BLaER1 (cell line): Measurements from ENCODE around the gene USF2.
"Not testable (repeated sequence)": the region's sequence is repeated elsewhere in the genome, so short reads cannot be mapped to it uniquely, and the experiment has no call there.

Experiments used
- H3K27ac ChIP-seq: shearing (Covaris generic); formaldehyde crosslinking; 2 replicates; pipeline ENCODE4 v1.8.1; 2022
- H3K27me3 ChIP-seq: shearing (Covaris generic); formaldehyde crosslinking; 2 replicates; pipeline ENCODE4 v1.8.1; 2022
- H3K36me3 ChIP-seq: shearing (Covaris generic); formaldehyde crosslinking; 2 replicates; pipeline ENCODE4 v1.8.1; 2022
- H3K4me1 ChIP-seq: shearing (Covaris generic); formaldehyde crosslinking; 2 replicates; pipeline ENCODE4 v1.8.1; 2022
- H3K4me2 ChIP-seq: shearing (Covaris generic); formaldehyde crosslinking; 2 replicates; pipeline ENCODE4 v1.8.1; 2022
- H3K4me3 ChIP-seq: shearing (Covaris generic); formaldehyde crosslinking; 2 replicates; pipeline ENCODE4 v1.8.1; 2022
- H3K9ac ChIP-seq: shearing (Covaris generic); formaldehyde crosslinking; 2 replicates; pipeline ENCODE4 v1.8.1; 2022
- H3K9me3 ChIP-seq: shearing (Covaris generic); formaldehyde crosslinking; 2 replicates; pipeline ENCODE4 v1.8.1; 2022
- H4K20me1 ChIP-seq: shearing (Covaris generic); formaldehyde crosslinking; 2 replicates; pipeline ENCODE4 v1.8.1; 2022
- Cebpa-rat ChIP-seq: shearing (Covaris generic); IDR thresholded peaks from 2 replicates; pipeline ENCODE4 v1.8.1; 2022

Gene USF2, protein sequence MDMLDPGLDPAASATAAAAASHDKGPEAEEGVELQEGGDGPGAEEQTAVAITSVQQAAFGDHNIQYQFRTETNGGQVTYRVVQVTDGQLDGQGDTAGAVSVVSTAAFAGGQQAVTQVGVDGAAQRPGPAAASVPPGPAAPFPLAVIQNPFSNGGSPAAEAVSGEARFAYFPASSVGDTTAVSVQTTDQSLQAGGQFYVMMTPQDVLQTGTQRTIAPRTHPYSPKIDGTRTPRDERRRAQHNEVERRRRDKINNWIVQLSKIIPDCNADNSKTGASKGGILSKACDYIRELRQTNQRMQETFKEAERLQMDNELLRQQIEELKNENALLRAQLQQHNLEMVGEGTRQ

DNA sequence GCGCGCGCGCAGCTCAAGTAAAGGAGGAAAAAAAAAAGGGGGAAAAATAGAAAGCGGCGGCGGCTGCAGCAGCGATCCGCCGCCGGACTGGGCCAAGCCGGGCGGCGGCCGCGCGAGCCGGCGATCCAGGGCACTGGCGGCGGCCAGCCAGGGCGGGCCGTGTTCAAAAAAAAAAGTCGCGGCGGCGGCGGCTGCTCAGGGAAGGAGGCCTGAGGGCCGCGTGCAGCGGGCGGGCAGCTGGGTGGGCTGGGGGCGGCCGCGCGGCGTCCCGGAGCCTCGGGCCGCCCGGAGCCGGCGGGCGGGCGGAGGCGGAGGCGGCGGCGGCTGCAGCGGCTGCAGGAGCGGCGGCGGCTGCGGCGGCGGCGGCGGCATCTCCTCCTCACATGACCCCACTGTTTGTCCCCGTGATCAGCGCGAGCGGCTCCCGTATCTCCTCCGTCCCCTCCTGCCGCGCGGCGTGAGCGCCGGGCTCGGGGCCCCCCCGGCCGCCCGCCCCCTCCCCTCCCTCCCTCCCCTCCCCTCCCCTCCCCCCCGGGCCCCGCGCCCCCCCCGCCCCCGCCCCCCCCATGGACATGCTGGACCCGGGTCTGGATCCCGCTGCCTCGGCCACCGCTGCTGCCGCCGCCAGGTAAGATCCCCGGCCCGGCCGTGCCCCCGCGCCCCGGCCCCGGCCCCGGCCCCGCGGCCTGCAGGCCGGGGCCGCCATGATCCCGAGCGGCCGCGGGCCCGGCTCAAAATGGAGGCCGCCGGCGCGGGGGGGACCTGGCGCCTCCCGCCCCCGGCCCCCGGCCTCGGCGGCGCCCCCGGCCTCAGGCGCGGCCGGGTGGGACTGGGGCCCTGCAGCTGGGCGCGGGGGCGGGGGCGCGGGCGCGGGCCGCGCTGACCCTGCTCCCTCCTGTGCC lies at the start of gene USF2:
USF2 (plus strand) TSS at position 427 of the 902 bp plus-strand sequence; CDS start at position 567, 140 bp downstream.
- Histone ChIP-seq H3K27me3 (no peaks in the 10 kb centered on the region), H3K9me3 (no peaks in the 10 kb centered on the region), H3K9ac (peak within 1 kb of the TSS; percentile 99), H3K4me2 (peak within 1 kb of the TSS; percentile 98), H3K27ac (peak within 1 kb of the TSS; percentile 96), H4K20me1 (peaks cover 20% of the 10 kb centered on the region; the same call in 1 of the 2 replicates), H3K4me1 (peaks cover 69% of the 10 kb centered on the region), H3K36me3 (peaks cover 38% of the 10 kb centered on the region), H3K4me3 (peak within 1 kb of the TSS; percentile 95)
- TF ChIP-seq Cebpa-rat = no peak

DNA sequence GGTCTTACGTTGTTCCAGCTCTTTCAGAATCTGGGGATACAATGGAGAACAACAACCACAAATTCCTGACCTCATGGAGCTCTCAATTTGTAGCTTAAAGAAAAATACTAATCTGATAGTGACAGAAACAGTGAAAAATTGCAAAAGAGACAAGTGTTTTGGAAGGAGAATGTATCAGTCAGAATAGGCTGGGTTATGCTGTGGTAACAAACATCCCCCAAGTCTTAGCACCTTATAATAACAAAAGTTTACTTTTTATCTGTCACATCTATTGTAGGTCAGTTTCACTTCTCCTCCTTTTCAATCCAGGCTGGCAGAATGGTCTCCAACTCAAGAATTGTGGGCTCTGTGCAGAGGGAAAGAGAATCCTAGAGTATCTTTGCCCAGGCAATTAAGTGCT lies 49.8 kb upstream of the USF2 start:
- no peak overlapping the region for H3K4me2 ChIP-seq
- H3K4me3 ChIP-seq = no peak overlapping the region
- H3K27me3 ChIP-seq = no peaks in the 10 kb centered on the region
- peaks cover 61% of the 10 kb centered on the region for H3K4me1 ChIP-seq
- no peak for TF ChIP-seq Cebpa-rat
- H3K9me3 ChIP-seq = peaks cover 24% of the 10 kb centered on the region
- H4K20me1 ChIP-seq = no peaks in the 10 kb centered on the region
- no peaks in the 10 kb centered on the region for H3K36me3 ChIP-seq
- no peak overlapping the region for H3K9ac ChIP-seq
- H3K27ac ChIP-seq = no peak overlapping the region

DNA sequence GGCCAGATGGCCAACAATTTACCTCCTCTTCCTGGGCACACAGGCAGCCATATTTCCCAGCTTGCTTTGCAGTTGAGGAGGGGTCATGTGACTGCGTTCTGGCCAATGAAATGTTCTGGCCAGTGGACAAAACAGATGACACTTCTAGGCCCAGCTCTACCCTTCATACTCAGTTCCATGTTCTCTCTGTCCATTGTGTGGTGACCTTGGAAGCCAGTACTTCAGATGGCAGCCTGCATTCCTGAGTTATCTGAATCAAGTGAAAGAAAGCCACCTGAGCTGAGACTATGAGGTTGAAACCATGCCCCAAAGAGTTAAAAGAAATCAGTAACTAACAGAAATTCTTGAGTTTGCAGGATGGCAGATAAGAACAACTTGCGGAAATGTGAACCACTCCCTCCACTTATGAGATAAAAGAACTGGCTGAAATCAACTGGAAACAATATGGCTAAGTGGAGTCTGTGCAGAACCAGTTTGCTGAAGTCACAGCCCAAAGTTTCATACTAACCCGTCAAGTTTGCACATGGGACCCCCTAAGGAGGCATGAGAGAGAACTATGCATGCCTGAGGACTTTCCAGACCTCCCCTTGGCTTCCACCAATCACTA lies 48.3 kb upstream of the USF2 start:
- H3K36me3 ChIP-seq = no peaks in the 10 kb centered on the region
- no peak overlapping the region for H3K4me2 ChIP-seq
- peaks cover 24% of the 10 kb centered on the region for H3K9me3 ChIP-seq
- H3K27ac ChIP-seq = no peak overlapping the region
- H3K9ac ChIP-seq = no peak overlapping the region
- H3K4me3 ChIP-seq = no peak overlapping the region
- no peak for TF ChIP-seq Cebpa-rat
- peaks cover 61% of the 10 kb centered on the region for H3K4me1 ChIP-seq
- H3K27me3 ChIP-seq = no peaks in the 10 kb centered on the region
- no peaks in the 10 kb centered on the region for H4K20me1 ChIP-seq

DNA sequence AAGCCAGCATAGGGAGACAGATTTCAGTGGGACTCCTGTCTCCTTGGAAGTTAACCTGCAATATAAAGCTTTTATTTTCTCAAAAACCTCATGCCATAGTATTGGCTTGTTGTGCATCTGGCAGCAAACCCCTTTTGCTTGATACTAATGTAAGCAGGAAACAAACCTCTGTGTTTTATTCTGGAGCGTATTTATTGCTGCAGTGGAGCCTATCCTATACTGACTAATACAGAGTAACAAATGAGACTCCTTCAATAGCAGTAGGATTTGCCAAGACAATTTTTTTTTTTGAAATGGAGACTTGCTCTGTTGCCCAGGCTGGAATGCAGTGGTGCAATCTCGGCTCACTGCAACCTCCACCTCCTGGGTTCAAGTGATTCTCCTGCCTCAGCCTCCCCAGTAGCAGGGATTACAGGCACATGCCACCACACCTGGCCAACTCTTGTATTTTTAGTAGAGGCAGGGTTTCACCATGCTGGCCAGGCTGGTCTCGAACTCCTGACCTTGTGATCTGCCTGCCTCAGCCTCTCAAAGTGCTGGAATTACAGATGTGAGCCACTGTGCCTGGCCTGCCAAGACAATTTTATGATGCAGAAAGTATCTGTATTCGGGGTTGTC lies 47.7 kb upstream of the USF2 start:
- not testable (repeated sequence) for H4K20me1 ChIP-seq, H3K9ac ChIP-seq, H3K27ac ChIP-seq, H3K36me3 ChIP-seq, H3K27me3 ChIP-seq, H3K4me2 ChIP-seq, H3K4me3 ChIP-seq
- H3K9me3 ChIP-seq = peaks cover 24% of the 10 kb centered on the region
- peaks cover 61% of the 10 kb centered on the region for H3K4me1 ChIP-seq

DNA sequence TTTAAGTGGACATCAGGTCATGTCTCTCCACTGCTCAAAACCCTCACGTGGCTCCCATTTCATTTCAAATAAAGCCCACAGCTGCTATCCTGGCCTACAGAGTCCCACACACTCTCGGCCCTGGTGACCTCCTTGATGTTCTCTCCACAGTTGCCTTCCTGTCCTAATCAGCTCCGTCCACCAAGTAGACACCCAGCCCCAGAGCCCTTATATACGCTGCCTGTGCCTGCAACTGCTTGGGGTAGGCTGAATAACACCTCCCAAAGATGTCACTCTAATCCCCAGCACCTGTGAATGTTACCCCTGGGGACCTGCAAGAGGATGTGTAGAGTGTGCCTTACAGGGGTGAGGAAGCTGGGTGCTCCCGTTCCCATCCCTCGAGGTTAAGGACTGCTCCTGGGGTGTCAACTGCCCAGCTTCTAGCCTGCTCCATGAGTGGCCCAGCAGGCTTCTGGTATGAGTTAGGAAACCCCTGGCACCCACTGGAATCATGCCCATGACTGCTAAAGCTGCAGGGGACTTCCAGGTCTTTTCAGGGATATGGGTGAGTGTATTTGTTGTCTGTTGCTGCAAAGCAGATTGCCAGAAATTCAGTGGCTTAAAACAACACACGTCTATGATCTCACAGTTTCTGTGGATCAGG lies 46.3 kb upstream of the USF2 start:
- Histone ChIP-seq H3K27ac (peak overlapping the region; percentile 54; the same call in 1 of the 2 replicates), H3K4me3 (no peak overlapping the region), H3K4me2 (peak overlapping the region; percentile 52), H3K4me1 (peaks cover 49% of the 10 kb centered on the region), H3K9ac (no peak overlapping the region), H3K27me3 (no peaks in the 10 kb centered on the region), H3K9me3 (peaks cover 20% of the 10 kb centered on the region; the same call in 1 of the 2 replicates), H4K20me1 (no peaks in the 10 kb centered on the region), H3K36me3 (no peaks in the 10 kb centered on the region)
- TF ChIP-seq Cebpa-rat = no peak

DNA sequence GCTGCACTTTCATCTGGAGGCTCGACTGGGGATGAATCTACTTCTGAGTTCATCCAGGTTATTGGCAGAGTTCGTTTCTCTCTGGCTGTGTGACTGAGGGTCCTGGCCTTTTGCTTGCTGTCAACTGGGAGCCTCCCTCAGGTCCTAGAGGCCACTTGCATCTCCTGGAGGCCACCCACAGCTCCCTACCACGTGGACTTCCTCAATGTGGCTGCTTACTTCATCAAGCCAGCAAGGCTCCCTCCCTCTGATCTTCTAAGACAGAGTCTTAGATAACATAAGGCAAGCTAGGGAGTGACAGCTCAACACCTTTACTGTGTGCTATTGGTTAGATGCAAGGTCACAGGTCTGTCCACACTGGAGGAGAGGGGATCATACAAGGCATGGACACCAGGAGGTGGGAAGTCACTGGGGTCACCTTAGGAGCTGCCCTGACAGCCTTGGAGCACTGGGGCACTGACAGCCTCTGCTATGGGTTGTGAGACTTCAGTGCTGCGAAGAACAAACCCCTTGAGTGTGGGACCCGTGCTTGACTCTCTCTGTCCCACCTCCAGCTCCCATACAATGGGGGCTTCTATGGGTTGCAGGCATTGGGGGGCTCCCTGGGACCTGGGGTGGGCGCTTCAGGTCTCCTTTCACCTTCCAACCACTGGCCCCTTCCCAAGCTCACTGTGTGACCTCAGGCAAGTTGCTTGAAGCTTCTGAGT lies 45.5 kb upstream of the USF2 start:
- Histone ChIP-seq H3K36me3 (no peaks in the 10 kb centered on the region), H3K4me1 (peaks cover 47% of the 10 kb centered on the region)

DNA sequence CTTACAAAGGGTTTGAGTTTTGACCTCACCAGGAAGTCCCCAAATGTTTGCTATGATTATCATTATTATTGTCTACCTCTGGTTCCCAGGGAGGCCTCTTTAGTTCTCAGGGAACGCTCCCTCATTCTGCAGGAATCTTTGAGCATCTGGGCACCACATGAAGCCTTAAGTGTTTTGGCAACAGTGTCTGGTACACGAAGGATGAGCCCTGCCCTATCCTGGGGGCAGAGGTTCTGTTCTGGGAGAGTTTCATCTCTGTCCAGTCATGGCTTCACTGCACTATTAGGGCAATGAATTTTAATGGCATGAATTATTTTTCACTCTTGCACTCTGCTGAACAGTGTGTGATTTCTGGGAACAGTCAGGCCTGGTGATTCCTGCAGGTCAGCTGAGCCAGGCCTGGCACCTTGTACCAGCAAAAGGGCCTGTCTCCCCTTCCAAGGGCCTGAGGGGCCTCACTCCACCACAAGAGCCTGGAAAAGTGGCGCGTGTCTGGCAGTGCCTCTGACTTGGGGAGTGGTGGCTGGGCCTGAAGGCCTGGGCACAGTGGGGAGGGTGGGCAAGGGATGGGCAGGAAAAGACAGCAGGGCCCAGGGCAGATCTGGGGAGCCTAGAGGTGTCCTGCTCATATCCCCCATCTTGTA lies 44.8 kb upstream of the USF2 start:
- H3K4me2 ChIP-seq = peak overlapping the region; percentile 78; the same call in 1 of the 2 replicates
- no peaks in the 10 kb centered on the region for H3K27me3 ChIP-seq
- peaks cover 47% of the 10 kb centered on the region for H3K4me1 ChIP-seq
- peak overlapping the region; percentile 54; the same call in 1 of the 2 replicates for H3K27ac ChIP-seq
- H4K20me1 ChIP-seq = no peaks in the 10 kb centered on the region
- H3K9me3 ChIP-seq = peaks cover 17% of the 10 kb centered on the region; the same call in 1 of the 2 replicates
- H3K36me3 ChIP-seq = no peaks in the 10 kb centered on the region
- no peak for TF ChIP-seq Cebpa-rat
- no peak overlapping the region for H3K4me3 ChIP-seq
- H3K9ac ChIP-seq = no peak overlapping the region

More for the DNA sequence above, 45.5 kb upstream of the USF2 start:
- Histone ChIP-seq H3K9ac (no peak overlapping the region), H3K9me3 (peaks cover 17% of the 10 kb centered on the region; the same call in 1 of the 2 replicates), H3K4me3 (no peak overlapping the region), H4K20me1 (no peaks in the 10 kb centered on the region), H3K4me2 (peak overlapping the region; percentile 52; the same call in 1 of the 2 replicates), H3K27ac (peak overlapping the region; percentile 54; the same call in 1 of the 2 replicates), H3K27me3 (no peaks in the 10 kb centered on the region)
- TF ChIP-seq Cebpa-rat = no peak
